Activated CD4-positive, alpha-beta T cell treated with anti-CD3 and anti-CD28 coated beads, Interleukin-2, amount 50 U/mL, for 4 hours (primary cell): ENCODE data around the gene IDH1.

Experiments
- DNase-seq, 2 experiments: peaks; one replicate each; pipeline ENCODE4 v3.0.0-alpha.2; 2020

The IDH1 gene

DNA sequence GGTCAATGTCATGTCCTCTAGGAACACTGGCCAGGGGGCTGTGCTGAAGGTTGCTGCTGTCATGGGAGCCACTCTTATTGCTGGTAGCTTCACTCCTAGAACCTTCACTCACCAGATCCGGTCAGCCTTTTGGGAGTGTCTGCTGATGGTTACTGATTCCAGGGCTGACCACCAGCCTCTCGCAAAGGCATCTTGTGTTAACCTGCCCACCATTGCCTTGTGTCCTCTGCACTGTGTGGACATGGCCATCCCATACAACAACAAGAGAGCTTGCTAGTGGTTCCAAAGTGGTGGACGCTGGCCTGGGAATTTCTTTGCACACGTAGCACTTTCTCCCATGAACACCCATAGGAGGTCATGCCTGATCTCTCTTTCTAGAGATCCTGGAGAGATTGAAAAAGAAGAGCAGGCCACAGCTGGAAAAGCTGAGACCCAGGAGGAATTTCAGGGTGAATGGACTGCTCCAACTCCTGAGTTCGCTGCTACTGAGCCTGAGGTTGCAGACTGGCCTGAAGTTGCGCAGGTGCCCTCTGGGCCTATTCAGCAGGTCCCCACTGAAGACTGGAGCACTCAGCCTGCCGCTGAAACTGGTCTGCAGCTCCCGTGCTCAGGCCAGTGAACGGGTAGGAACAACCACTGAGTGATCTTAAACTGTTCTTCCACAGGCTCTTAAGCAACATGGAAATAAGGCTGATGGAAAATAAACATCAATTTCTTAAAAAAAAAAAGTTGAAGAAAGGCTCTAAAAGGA, 46.4 kb downstream of the IDH1 start:
- DNase-seq: no peak

DNA sequence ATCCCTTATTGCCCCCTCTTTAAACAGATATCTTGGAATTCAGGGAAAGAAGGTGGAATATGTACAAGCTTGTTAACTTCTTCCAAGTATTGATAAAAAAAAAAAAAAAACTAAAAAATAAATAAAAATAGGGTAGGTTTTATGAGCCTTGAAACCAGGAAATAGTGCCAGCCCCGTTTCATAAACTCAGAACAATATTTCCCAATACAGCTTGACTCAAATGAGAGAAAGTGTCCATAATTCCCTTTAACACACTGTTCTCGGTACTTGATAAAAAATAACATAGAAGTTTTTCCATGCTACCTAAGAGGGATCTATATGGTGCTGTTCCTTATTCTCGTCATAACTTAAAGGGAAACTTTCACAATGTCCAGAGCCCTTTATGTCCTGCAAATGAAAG, 47.1 kb downstream of the IDH1 start:
- no peak for DNase-seq

DNA sequence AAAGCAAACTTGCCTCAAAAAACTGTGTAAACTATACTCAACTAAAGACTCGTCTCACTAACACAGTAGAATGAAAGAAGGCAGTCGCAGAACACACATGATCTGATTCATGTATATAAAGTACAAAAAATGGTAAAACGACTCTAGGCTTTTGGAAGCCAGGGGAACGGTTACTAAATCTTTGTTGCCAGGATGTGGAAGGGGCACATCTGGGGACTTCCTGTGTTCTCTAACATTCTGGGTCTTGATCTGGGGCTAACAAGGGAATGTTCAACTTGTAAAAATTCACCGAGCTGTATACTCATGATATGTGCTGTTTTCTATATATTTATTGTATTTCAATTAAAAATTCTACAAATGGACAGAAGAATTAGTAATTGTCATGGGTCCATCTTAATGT, 50.7 kb downstream of the IDH1 start:
- DNase-seq: no peak

DNA sequence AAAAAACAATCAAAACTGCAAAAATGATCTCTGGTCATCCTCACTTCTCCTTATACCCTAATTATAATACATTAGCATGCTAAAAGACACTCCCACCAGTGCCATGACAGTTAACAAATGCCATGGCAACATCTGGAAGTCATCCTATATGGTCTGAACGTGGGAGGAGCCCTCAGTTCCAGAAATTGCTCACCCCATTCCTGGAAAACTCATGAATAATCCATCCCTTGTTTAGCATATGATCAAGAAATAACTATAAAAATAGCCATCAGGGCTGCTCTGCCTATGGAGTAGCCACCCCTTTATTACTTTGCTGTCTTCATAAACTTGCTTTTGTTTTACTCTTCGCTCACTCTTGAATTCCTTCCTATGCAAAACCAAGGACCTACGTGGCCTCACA, 59.3 kb downstream of the IDH1 start:
- DNase-seq: no peak

DNA sequence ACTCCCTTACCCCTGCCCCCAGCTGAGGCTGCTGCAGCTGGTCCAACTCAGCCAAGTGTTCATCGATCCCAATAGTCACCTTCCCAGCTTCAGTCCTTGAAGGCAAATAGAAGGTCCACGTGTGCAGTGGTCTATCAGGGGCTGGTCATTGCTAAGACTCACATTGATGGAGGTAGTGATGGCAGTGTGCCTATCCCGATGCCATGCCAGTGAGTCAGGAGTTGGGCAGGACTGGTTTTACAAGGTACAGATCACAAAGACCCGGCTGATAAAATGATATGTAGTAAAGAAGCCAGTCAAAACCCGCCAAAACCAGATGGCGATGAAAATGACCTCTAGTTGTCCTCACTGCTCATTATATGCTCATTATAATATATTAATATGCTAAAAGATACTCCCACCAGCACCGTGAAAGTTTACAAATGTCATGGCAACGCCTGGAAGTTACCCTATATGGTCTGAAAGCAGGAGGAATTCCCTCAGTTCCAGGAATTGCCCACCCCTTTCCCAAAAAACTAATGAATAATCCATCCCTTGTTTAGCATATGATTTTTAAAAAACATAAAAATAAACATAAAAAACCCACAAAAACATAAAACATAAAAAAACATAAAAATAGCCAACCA, 62.1 kb downstream of the IDH1 start:
- DNase-seq: no peak

DNA sequence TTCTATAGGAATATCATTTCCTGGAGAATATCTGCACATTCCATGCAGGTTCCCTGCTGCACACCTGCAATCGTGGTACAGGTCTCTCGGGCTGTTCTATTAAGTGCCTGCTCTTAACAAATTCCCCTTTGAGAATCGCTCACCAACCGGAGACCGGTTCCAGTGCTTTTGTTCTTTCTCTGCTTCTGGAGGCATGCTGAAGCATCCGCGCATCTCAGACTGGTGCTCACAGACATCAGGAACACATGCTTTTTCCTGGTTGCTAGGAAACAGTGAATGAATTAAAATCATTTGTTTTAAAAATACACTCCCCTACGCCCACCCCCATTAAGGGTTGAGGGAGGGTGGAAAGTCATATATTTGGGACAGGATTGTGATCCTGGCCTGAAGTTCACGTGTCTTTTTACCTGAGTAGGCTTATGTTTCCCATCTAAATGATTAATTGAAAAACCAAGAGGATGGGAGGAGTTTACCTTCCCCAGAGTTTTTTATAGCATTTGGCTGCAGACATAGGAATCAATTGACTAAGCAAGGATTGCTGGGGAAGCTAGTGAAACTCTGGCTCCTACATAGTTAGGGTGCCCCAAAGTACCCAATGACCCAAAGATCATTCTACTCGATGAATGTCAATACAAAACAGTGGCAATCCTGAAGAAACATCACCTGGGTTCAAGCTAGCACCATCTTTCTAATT, 64.9 kb downstream of the IDH1 start, which contains the start of gene C2orf80:
Gene C2orf80 (minus strand): TSS at position 221 of the 694 bp plus-strand sequence. CDS start 3,044 bp downstream, outside the sequence.
- no peak for DNase-seq

DNA sequence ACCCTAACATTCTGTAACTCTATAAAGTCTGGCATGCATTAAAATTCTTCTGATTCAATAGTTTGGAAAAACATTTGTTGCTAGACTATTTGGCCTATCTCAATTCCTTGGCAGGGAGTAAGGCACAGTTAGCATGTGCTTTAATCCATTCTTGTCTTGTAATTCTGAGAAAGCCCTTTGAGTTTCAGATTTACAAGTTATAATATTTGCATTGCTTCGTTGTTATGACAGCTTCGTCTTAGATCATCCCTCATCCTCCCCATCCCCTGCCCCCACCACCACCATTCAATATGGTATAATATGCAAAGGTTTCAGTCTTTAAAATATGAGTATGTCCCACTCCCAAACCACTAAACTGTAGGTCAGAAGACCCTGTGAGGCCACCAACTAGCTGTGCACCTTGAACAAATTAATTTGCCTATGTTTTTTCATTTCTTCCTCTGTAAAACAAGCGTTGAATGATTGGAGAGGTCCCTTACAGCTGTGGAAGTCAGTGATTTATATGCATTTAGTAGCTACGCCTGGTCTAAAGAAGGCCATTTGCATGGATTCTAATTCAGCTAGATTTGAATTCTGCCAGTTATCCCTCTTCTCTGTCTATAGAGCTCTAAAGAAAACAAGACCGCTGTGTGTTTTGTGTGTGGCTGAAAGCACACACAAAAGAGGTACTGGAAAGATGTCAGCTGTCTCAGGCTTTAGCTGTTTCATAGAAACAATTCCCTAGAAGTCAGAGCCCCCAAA, 65.6 kb downstream of the IDH1 start:
- DNase-seq: no peak

DNA sequence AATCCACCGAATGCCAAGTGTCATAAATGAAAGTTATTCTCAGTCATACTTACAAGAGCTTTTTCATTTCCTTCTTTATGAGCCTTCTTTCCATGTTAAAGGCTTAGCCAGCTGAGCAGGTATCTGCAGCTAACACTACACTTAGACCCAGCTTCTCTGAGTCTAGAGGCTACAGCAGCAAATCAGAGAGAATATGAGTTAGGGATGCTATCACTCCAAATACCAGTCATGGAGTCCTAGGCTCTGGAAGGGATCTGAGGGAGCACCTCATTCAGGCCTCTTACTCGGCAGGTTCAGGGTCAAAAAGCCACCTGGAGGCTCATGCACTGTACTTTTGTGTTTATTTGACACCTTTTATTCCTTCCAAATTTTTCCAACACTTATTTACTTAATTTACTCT, 68.0 kb downstream of the IDH1 start:
- DNase-seq: no peak

DNA sequence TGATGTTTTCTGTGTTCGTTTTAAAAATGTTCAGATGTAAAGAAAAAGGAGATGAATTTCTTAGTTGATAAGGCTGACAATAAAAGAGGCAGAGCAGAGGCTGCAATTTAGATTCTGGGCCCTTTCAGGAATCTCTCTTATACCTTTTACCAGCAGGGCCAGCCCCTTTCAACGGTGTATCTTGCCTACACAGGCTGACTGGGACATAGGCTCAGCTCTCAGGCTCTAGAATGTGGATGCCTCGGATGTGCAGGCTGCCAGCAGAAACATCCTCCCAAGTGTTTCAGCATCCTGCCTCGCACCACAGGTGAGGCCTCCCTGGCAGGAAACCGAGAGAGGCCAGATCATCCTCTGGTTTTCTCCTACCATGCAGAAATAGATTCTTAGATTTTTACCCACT, 68.4 kb downstream of the IDH1 start:
- no peak for DNase-seq
